GM19372 (cell line): ENCODE results near the gene ESAM.

Experiments used
- ATAC-seq: cut with Tn5 transposase; IDR thresholded peaks from one replicate; pipeline ENCODE4 v1.9.1; 2021; ENCODE audit warnings: mild to moderate bottlenecking, low read depth, moderate library complexity; ENCODE audit not compliant: unreplicated experiment

ESAM gene

GRCh38 chr11:124737638-124738305, 24.3 kb downstream of the ESAM start:
- ATAC-seq, result no peak

GRCh38 chr11:124736736-124737135, 25.4 kb downstream of the ESAM start:
- no peak for ATAC-seq

- ATAC-seq, result no peak
These were observed 29.9 kb downstream of the ESAM start for GRCh38 chr11:124732230-124732629.

GRCh38 chr11:124729571-124729970, 32.5 kb downstream of the ESAM start:
- no peak for ATAC-seq

GRCh38 chr11:124728134-124728533, 34.0 kb downstream of the ESAM start:
- ATAC-seq, result no peak

GRCh38 chr11:124727474-124727873, 34.6 kb downstream of the ESAM start:
- no peak for ATAC-seq

- peak; percentile 9 for ATAC-seq
These were observed 36.4 kb downstream of the ESAM start for GRCh38 chr11:124725719-124726105.

- peak; percentile 98 for ATAC-seq
These were observed 36.9 kb downstream of the ESAM start for GRCh38 chr11:124724979-124725718.

GRCh38 chr11:124722176-124722575, 39.9 kb downstream of the ESAM start:
- no peak for ATAC-seq

GRCh38 chr11:124719534-124719933, 42.6 kb downstream of the ESAM start:
- ATAC-seq, result no peak

- ATAC-seq, result no peak
These were observed 43.3 kb downstream of the ESAM start for GRCh38 chr11:124718801-124719200.

GRCh38 chr11:124717786-124718651, 44.1 kb downstream of the ESAM start:
- ATAC-seq, result no peak

- ATAC-seq, result no peak
These were observed 44.7 kb downstream of the ESAM start for GRCh38 chr11:124717421-124717785.

GRCh38 chr11:124716591-124716990, 45.5 kb downstream of the ESAM start:
- no peak for ATAC-seq

GRCh38 chr11:124712392-124712791, 49.7 kb downstream of the ESAM start:
- ATAC-seq, result no peak

- ATAC-seq, result no peak
These were observed 54.3 kb downstream of the ESAM start for GRCh38 chr11:124707829-124708228.
